Psoas muscle (tissue), 8 donors: ENCODE measurements around the gene POLR3E. TPM values are rescaled to one million over a fixed set of nuclear protein-coding genes. Genes with fewer than 3 reads are reported as not detected.

Experiments used
- ATAC-seq, 4 donors: fragments of 200-7000 bp; cut with Tn5 transposase; one replicate each; pipeline ENCODE4 v1.9.1; 2020; ENCODE audit warnings: moderate library complexity in 3 of 4, mild to moderate bottlenecking in 2 of 4
- DNase-seq, 2 donors: peaks; one replicate each; pipeline ENCODE4 v3.0.0-alpha.2; 2020
- H3K27ac ChIP-seq: fragments of 200-600 bp; one replicate; pipeline ENCODE4 v1.8.0; 2022
- H3K27me3 ChIP-seq, 3 donors: fragments of 200-600 bp in 1 of 3; one replicate each; pipeline versions ENCODE4 v1.6.1 to v1.8.0; 2013 to 2022; ENCODE audit warnings: low read length in 2 of 3, mild to moderate bottlenecking in 2 of 3, moderate library complexity in 1 of 3; ENCODE audit not compliant: insufficient read depth in 3 of 3
- H3K36me3 ChIP-seq, 2 donors: fragments of 200-600 bp in 1 of 2; one replicate each; pipeline versions ENCODE4 v1.6.1 to v1.8.0; 2013 to 2022; ENCODE audit warnings: low read depth in 1 of 2, mild to moderate bottlenecking in 1 of 2, moderate library complexity in 1 of 2; ENCODE audit not compliant: insufficient read depth in 1 of 2
- H3K4me1 ChIP-seq: fragments of 200-600 bp; one replicate; pipeline ENCODE4 v1.8.0; 2022
- H3K4me3 ChIP-seq: fragments of 200-600 bp; one replicate; pipeline ENCODE4 v1.8.0; 2022; ENCODE audit warnings: mild to moderate bottlenecking
- H3K9me3 ChIP-seq: fragments of 200-600 bp; one replicate; pipeline ENCODE4 v1.8.0; 2022
- WGBS, 3 donors: extraction: QIAGEN DNeasy Blood & Tissue Kit; methylation state at CpG; one replicate each; pipeline versions ENCODE4 v1.1.6 to v1.1.7; 2013; 5-methylcytosine and 5-hydroxymethylcytosine counted together
- intact Hi-C, 2 donors: fragments of 100-400 bp; cut with DNase I; formaldehyde crosslinking; loops; one replicate each; pipeline versions ENCODE4 v1.11.0 to v1.14.2; 2022
- polyA plus RNA-seq, 3 donors: library from polyadenylated mRNA; stranded (reverse); fragments of 200-250 nt; gene quantifications; one replicate each; pipeline ENCODE4 v1.2.3, GENCODE V29; 2013
- total RNA-seq, 4 donors: library from RNA; stranded (reverse); fragmentation: NEBNext Ultra II Directional in 2 of 4; extraction: Animal tissue kit (Norgen Biotek cat#: 25700) in 2 of 4; gene quantifications; one replicate each; pipeline versions ENCODE4 v1.2.1 to v1.2.4, GENCODE V29; 2021 to 2023
- TF ChIP-seq, protein P1 (sequence below): fragments of 200-600 bp; IDR thresholded peaks from one replicate; pipeline ENCODE4 v1.8.0; 2022; ENCODE audit warnings: antibody characterized with exemption
- donor health status: healthy with polysubstance abuse.
- donor health status: DM: no; HTN: no; CAD: no; lungs with moderate emphysema.
- donor health status: Bipolar disorder and iron deficiency.
- donor health status: healthy.
- donor health status: DM: yes; HTN: yes; CAD: no.
- donor health status: DM: no; HTN: no; CAD: no.
- donor health status: DM: no; HTN: no; CAD: no.
- donor health status: DM: yes; HTN: yes; CAD: no.

Gene POLR3E
- total and polyA plus RNA-seq, 7 donors, result 45.6 to 119 (median 90.1) TPM

DNA sequence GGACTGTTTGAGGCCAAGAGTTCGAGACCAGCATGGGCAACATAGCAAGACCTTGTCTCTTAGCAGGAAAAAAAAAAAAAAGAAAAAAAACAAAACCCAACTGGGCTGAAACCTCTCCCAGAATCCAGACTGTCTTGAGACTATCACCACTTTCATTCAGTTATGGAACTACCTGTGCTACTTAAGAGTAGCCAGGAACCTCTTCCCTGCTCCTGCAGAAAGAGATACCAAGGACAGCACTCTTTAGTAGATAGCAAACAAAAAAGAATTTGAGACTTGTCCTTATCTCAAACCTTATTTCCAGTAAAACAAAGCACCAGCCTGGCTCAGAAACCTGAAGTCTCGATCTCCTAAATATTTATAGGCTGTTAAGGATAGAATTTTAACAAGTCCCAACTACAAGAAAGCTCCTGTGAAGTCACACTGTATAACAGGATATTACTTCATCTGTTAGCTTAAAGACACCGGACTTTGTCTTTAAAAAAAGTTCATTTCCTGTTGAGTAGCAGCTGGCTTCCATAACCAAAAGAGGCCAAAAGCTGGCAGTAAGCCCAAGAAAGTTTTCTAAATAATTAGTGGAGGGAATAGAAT is 72.1 kb downstream of the POLR3E start:
- TF ChIP-seq, protein P1, sequence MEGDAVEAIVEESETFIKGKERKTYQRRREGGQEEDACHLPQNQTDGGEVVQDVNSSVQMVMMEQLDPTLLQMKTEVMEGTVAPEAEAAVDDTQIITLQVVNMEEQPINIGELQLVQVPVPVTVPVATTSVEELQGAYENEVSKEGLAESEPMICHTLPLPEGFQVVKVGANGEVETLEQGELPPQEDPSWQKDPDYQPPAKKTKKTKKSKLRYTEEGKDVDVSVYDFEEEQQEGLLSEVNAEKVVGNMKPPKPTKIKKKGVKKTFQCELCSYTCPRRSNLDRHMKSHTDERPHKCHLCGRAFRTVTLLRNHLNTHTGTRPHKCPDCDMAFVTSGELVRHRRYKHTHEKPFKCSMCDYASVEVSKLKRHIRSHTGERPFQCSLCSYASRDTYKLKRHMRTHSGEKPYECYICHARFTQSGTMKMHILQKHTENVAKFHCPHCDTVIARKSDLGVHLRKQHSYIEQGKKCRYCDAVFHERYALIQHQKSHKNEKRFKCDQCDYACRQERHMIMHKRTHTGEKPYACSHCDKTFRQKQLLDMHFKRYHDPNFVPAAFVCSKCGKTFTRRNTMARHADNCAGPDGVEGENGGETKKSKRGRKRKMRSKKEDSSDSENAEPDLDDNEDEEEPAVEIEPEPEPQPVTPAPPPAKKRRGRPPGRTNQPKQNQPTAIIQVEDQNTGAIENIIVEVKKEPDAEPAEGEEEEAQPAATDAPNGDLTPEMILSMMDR, result no peak
- Histone ChIP-seq H3K4me3 (no peak overlapping the region), H3K9me3 (no peaks in the 10 kb centered on the region), H3K27ac (peak overlapping the region; percentile 64), H3K36me3 (peaks cover 0 to 5% of the 10 kb centered on the region in 2 donors), H3K27me3 (no peaks in the 10 kb centered on the region), H3K4me1 (peaks cover 14% of the 10 kb centered on the region)
- ATAC-seq (no peak), DNase-seq (no peak)
- WGBS, 3 donors, result 49 to 52% (median 50%) methylated on average over 3 of the region's 3 CpGs
- intact Hi-C loops, result no loop called here

DNA sequence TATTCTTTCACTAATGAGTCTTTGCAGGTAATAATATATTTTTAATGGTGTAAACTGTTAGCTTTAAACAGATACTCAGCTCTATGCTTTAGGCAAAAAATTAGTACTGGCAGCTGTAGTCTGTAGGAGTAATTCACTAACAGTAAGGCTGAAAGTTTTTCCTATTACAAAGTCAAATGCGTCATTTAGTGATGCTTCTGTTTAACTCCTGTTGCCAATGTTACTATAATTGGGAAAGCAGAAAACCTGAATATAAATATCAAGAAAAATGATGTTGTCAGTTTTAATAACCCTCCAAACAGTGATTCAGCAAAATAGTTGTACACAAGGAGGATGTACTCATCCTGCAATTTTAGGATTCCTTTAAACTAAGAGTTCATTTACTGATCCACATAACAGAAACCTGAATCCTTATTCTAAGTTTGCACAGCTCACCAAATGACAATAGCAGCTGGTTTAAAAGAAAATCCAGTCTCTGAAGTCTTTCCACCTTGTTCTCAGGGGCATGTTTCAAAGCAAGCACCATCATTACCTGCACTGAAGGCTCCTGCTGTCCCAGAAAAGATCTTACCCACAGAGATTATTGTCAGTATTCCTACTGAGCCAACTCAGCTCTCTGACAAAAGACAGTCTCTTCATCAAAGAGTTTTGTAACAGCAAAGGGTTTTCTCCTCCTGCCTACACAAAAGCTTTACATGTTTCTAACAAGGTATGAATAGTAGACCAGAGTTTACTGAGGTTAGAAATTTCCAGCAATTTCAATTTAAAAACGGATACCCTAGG is 73.0 kb downstream of the POLR3E start:
- TF ChIP-seq, protein P1, result no peak
- Histone ChIP-seq H3K4me3 (no peak overlapping the region), H3K9me3 (no peaks in the 10 kb centered on the region), H3K36me3 (no peaks in the 10 kb centered on the region), H3K4me1 (peaks cover 14% of the 10 kb centered on the region), H3K27me3 (no peaks in the 10 kb centered on the region), H3K27ac (peak overlapping the region; percentile 64)
- 68 to 75% (median 69%) methylated on average over 2 of the region's 2 CpGs for WGBS, 3 donors
- intact Hi-C loops, result loop anchor here (10.0 kb wide), 1 partner anchor 55 kb away; no protein-coding TSS in a partner anchor
- ATAC-seq, result no peak
- no peak for DNase-seq

DNA sequence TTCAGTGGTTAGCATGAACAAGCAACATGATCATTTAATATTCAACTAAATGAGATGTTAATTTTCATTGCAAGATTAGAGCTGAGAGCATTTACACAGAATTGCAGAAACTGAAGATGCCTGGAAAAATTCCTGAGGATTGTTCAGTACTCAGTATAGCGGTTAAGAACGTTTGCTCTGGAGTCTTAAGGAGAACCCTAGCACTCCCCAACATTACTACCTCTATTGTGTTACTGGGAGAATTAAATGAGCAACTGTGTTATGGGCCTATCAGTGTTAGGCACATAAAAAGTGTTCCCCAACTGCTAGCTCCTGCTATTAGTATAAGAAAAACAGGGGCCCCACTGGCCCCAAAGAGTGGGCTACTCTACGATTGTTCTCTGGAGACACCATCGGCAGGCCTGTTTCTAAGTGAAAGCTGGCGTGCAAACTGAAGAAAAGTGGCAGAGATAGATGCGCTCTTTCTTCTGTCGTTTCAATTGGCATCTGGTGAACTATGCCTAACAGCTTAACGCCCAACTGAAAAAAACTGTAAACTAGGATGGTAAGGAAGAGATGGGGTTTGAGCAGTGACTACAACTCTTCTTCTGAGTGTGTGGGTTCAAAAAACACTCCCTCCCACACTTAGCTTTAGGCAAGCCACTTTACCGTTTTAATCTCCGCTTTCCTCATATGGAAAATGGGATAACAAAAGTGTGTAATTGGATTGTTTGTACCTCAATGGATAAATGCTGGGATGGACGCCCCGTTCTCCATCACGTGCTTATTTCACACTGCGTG is 75.9 kb downstream of the POLR3E start:
- peak overlapping the region; percentile 96 for H3K4me3 ChIP-seq
- TF ChIP-seq, protein P1, result no peak
- H3K27ac ChIP-seq, result peak overlapping the region; percentile 77
- no peaks in the 10 kb centered on the region for H3K27me3 ChIP-seq
- H3K36me3 ChIP-seq, result no peaks in the 10 kb centered on the region
- no peaks in the 10 kb centered on the region for H3K9me3 ChIP-seq
- no peak for DNase-seq
- 41 to 52% (median 46%) methylated on average over 14 of the region's 14 CpGs for WGBS, 3 donors
- H3K4me1 ChIP-seq, result peaks cover 14% of the 10 kb centered on the region
- intact Hi-C loops, result loop anchor here (10.0 kb wide), 1 partner anchor 52 kb away; no protein-coding TSS in a partner anchor
- ATAC-seq, result no peak

DNA sequence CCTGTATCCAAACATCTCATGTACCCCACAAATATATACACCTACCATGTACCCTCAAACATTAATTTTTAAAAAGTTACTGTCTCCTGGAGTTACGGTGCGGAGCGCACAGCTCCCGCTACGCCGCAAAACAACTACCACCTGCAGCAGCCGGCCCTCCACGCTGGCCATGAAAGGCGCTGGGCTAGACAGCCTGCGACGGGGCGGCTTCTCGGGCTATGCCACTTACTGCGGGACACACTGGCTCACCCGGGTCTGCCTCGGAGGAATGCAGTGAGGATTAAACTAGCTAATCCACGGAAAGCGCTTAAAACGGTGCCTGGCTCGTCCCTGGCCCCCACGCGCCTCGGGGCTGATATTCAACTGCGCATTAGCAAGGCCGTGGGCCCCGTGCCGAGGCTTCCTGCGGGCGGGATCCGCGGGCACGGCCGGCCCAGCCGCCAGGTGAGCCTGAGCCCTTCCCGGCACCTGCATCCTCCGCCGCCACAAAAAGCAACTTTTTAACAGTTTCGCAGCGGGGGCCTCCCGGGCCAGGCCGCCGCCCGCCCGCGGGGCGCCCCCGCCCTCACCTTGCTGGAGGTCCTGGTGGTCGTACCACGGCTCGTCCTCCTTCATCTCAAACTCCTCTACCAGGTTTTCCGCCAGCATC is 76.6 kb downstream of the POLR3E start:
- TF ChIP-seq, protein P1, result no peak
- peak in 3 of 4 donors; percentile 11 to 41 (median 34) for ATAC-seq
- H3K4me3 ChIP-seq, result peak overlapping the region; percentile 96
- no peaks in the 10 kb centered on the region for H3K9me3 ChIP-seq
- H3K27ac ChIP-seq, result peak overlapping the region; percentile 77
- intact Hi-C loops, result loop anchor here (10.0 kb wide), 1 partner anchor 51 kb away; no protein-coding TSS in a partner anchor
- DNase-seq, result peak; percentile 62 to 73
- no peaks in the 10 kb centered on the region for H3K36me3 ChIP-seq
- H3K4me1 ChIP-seq, result peaks cover 14% of the 10 kb centered on the region
- H3K27me3 ChIP-seq, result no peaks in the 10 kb centered on the region
- WGBS, 3 donors, result 3 to 4% (median 3%) methylated on average over 47 to 51 of the region's 51 CpGs
